Dedifferentiated amniotic fluid mesenchymal stem cell (primary cell): Measurements from ENCODE around the gene CHMP4B.
A peak's percentile ranks its signal among the peaks of the same experiment; 100 is the strongest.

ENCODE experiments used
- DNase-seq: peaks from one replicate; pipeline ENCODE4 v3.0.0-alpha.2; 2016; ENCODE audit errors: extremely low spot score

Gene CHMP4B

GRCh38 chr20:33864324-33864963 lies 53.3 kb downstream of the CHMP4B start:
- no peak for DNase-seq

GRCh38 chr20:33865761-33866370 lies 54.7 kb downstream of the CHMP4B start:
- DNase-seq, result no peak

GRCh38 chr20:33866398-33867100 lies 55.4 kb downstream of the CHMP4B start:
- no peak for DNase-seq

DNA sequence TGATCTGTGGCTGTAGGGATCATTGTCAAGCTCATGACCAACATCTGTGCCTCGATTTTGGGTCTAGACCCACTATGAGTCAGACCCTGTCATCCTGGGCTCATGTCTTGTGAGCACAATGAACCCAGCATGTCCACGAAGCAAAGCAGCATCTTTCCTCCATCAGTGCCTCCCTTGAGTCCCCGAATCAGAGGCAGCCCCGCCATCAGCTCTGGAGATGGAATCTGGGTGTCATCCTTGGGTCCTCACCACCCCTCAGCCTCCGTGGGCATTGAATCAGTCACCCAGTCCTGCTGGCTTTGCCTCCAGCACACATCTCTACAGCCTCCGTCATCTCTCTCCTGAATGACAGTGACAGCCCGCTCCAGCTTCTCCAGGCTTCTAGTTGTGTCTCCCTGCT lies 56.9 kb downstream of the CHMP4B start:
- DNase-seq, result no peak

DNA sequence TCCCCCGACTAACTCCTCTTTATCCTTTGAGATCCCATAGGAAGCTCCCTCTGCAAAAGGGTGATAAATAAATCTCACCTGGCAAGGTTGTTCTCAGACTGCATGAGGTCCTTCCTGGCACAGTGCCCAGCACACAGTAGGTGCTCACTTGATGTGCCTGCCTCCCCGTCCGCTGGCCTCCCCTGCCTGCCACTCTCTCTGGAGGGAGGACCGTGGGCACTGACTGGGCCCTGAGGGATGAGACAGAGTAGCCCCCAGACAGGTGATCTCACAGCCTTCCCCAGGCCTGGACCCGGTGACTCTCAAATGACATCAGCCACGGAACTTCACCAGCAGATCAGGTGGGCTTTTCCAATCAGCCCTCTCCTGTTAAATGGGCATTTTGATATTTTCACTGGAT lies 57.4 kb downstream of the CHMP4B start:
- no peak for DNase-seq

- no peak for DNase-seq
Measured at GRCh38 chr20:33869283-33869682, 58.1 kb downstream of the CHMP4B start.

DNA sequence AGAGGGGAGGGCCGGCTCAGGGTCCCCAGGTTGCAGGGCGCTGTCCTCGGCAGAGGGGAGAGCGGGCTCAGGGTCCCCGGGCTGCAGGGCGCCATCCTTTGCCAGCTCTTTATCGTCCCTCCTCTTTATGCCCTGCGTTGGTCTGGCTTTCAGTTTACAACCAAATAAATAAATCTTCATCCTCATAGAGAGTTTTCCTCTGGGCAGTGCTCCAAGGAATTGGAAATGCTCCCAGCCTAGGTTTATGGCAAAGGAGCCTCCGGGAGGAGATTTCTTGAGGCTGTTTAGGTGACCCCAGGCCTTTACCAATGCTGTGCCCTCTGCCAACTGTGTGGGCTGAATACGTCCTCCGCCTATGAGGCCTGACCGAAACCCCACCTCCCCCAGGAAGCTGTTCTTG lies 60.2 kb downstream of the CHMP4B start:
- peak; percentile 19 for DNase-seq

GRCh38 chr20:33874129-33874528 lies 63.0 kb downstream of the CHMP4B start:
- no peak for DNase-seq

GRCh38 chr20:33875055-33875454 lies 63.9 kb downstream of the CHMP4B start:
- DNase-seq, result no peak

- DNase-seq, result no peak
Measured at GRCh38 chr20:33875534-33876026, 64.4 kb downstream of the CHMP4B start.

GRCh38 chr20:33878583-33878982 lies 67.4 kb downstream of the CHMP4B start:
- DNase-seq, result no peak

GRCh38 chr20:33880396-33880795 lies 69.2 kb downstream of the CHMP4B start:
- no peak for DNase-seq

- no peak for DNase-seq
Measured at GRCh38 chr20:33881989-33882388, 70.8 kb downstream of the CHMP4B start.

DNA sequence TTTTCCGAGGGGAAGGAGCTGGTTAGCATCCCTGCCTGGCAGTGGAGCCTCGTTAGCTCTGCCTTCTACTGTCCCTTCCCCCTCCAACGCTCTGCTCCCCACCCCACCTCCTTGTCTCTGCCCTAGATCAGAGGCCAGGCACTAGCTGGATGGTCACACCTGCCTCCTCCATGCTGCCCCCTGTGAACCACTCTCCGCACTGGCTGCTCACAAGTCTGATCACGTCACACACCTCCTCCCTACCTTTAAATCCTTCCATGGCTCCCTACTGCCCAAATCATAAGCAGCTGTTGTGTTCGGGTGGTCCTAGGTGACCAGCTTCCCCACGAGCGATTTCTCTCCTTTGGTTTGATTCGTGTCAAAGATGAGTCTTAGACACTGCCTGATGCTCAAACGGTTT lies 71.3 kb downstream of the CHMP4B start:
- DNase-seq, result no peak

DNA sequence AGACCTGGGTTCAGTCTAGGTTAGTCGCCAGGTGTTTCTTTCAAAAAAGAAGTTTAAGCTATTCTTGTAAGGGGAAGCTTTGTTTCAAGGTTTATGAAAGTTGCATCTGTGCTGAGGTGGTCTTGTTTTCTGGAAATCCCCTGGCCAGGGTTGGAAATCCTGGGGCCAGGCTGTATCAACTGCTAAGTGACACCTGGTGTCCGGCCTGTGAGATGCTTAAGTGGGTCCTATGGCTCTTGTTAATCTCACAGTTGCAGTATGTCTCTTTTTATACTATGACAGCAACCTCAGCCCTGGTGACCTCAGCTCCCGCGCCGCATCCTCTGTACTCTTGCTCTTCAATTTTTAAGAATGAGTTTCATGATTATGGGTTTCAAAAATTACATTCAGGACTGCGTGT lies 72.0 kb downstream of the CHMP4B start:
- DNase-seq, result no peak

DNA sequence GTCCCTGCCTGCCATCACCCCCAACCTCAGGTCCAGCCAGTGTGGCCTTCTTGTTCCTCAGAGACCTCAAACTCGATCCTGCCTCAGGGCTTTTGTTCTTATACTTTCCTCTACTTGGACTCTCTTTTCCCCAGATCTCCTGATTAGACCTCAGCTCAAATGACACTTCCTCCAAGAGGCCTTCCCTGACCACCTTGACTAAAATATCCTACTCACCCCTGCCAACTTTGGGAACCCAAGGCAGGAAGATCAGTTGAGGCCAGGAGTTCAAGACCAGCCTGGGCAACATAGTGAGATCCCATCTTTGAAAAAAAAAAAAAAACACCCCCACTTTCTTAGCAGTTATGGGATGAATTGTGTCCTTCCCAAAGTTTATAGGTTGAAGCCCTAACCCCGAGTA lies 73.5 kb downstream of the CHMP4B start:
- DNase-seq, result no peak

DNA sequence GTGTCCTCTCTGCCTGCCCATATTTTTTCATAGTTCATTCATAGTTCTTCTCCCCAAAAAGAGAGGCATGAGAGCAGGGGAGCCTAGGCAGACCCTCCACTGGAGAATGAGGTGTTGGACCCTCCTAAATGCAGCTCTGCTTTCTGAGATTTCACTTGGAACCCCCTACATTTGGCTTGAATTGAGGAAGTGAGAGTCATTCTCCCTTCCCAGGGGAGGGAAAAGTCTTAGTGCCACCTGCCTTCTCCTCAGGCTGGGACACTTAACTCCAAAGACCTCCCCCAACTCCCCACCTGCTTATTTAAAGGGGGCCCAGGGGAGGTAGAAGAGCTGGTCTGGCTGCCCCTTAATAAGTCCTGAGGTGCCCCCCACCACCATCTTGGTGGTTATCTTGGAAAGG lies 78.2 kb downstream of the CHMP4B start:
- DNase-seq, result no peak

GRCh38 chr20:33890557-33890956 lies 79.4 kb downstream of the CHMP4B start:
- DNase-seq, result no peak

GRCh38 chr20:33893314-33893713 lies 82.2 kb downstream of the CHMP4B start:
- peak; percentile 59 for DNase-seq

GRCh38 chr20:33894798-33895197 lies 83.7 kb downstream of the CHMP4B start:
- no peak for DNase-seq

GRCh38 chr20:33896509-33896908 lies 85.4 kb downstream of the CHMP4B start:
- no peak for DNase-seq

DNA sequence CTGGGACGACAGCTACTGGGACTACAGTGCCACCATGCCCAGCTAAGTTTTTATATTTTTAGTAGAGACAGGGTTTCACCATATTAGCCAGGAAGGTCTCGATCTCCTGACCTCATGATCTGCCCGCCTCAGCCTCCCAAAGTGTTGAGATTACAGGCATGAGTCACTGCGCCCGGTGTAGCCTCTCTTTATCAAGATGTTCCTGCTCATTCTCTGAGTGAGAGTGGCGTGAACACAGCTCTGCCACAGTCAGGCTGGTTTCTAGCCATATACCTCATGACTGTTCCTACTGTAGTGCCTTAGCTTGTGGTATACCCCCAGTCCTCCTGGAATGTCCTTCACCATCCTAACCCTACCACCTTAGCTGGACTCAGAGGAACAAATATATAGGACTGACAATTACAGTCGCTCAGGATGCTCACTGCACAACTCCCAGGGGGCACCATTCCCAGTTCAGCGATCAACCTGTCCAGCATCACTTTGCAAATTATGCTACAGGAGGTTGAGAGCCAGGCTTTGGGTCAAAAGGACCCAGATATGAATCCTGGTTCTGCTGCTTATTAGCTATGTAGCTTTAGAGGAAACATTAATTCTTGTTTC lies 86.3 kb downstream of the CHMP4B start:
- DNase-seq, result no peak

DNA sequence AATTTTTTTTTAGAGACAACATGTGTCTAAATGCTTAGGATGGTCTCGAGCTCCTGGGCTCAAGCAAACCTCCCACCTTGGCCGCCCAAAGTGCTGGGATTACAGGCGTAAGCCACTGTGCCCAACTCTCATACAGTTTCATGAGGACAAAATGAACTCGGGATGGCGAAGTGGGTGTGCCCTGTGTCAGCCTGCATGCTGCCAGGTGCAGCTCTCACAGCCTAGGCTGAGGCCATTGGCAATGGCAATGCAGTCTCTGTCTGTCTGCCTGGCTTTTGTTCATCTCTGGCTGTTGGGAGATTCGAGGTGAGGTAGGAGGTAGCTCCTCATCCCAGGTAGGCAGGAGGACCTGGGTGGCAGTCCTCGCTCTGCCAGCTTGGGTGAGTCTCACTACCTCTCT lies 88.0 kb downstream of the CHMP4B start:
- no peak for DNase-seq
